H9 (cell line): ENCODE data around the gene GRIPAP1. TPM values are rescaled to one million over a fixed set of nuclear protein-coding genes. Genes with fewer than 3 reads are reported as not detected.

Experiments
- DNase-seq: peaks from one replicate; pipeline ENCODE4 v3.0.0-alpha.2; 2017
- H2AFZ ChIP-seq: one replicate; pipeline ENCODE4 v1.6.1; 2013; ENCODE audit warnings: mild to moderate bottlenecking, low read length, control low read depth, moderate library complexity
- H2AK5ac ChIP-seq: 2 replicates; pipeline ENCODE4 v1.6.1; 2013; ENCODE audit warnings: low read length, control low read depth, mixed read lengths; ENCODE audit not compliant: insufficient read length
- H2BK120ac ChIP-seq: one replicate; pipeline ENCODE4 v1.6.1; 2013; ENCODE audit warnings: low read depth, mild to moderate bottlenecking, low read length, control low read depth, inconsistent platforms; ENCODE audit not compliant: poor library complexity, severe bottlenecking
- H2BK12ac ChIP-seq: 2 replicates; pipeline ENCODE4 v1.6.1; 2013; ENCODE audit warnings: low read length, control low read depth, mixed read lengths, low read depth; ENCODE audit not compliant: insufficient read length
- H2BK15ac ChIP-seq: 2 replicates; pipeline ENCODE4 v1.6.1; 2013; ENCODE audit warnings: low read depth, low read length, control low read depth
- H2BK20ac ChIP-seq: one replicate; pipeline ENCODE4 v1.6.1; 2013; ENCODE audit warnings: low read depth, mild to moderate bottlenecking, low read length, control low read depth, inconsistent platforms; ENCODE audit not compliant: poor library complexity, severe bottlenecking
- H2BK5ac ChIP-seq: 2 replicates; pipeline ENCODE4 v1.6.1; 2013; ENCODE audit warnings: low read length, control low read depth, mixed read lengths; ENCODE audit not compliant: insufficient read length
- H3K14ac ChIP-seq: 2 replicates; pipeline ENCODE4 v1.6.1; 2013; ENCODE audit warnings: low read length, control low read depth; ENCODE audit not compliant: insufficient read depth
- H3K18ac ChIP-seq: 2 replicates; pipeline ENCODE4 v1.6.1; 2013; ENCODE audit warnings: low read depth, mild to moderate bottlenecking, mixed read lengths, low read length, control low read depth; ENCODE audit not compliant: insufficient read length
- H3K23ac ChIP-seq: 2 replicates; pipeline ENCODE4 v1.6.1; 2013; ENCODE audit warnings: low read length, control low read depth, mixed read lengths, low read depth; ENCODE audit not compliant: insufficient read length
- H3K23me2 ChIP-seq: 2 replicates; pipeline ENCODE4 v1.6.1; 2013; ENCODE audit warnings: low read depth, mild to moderate bottlenecking, mixed read lengths, low read length, control low read depth; ENCODE audit not compliant: insufficient read length, poor library complexity, severe bottlenecking
- H3K27ac ChIP-seq: 2 replicates; pipeline ENCODE4 v1.5.1; 2013; ENCODE audit warnings: low read length, control low read depth, mixed read lengths, low read depth; ENCODE audit not compliant: insufficient read length
- H3K27me3 ChIP-seq: 2 replicates; pipeline ENCODE4 v1.6.1; 2013; ENCODE audit warnings: low read length, control low read depth, inconsistent platforms; ENCODE audit not compliant: insufficient read depth
- H3K4ac ChIP-seq: 2 replicates; pipeline ENCODE4 v1.6.1; 2013; ENCODE audit warnings: low read depth, mild to moderate bottlenecking, control low read depth, inconsistent platforms, low read length, moderate library complexity
- H3K4me1 ChIP-seq: 2 replicates; pipeline ENCODE4 v1.6.1; 2013; ENCODE audit warnings: low read length, control low read depth, inconsistent platforms; ENCODE audit not compliant: insufficient read depth
- H3K4me2 ChIP-seq: 2 replicates; pipeline ENCODE4 v1.6.1; 2013; ENCODE audit warnings: low read length, control low read depth, mixed read lengths; ENCODE audit not compliant: insufficient read length, insufficient read depth
- H3K56ac ChIP-seq: 2 replicates; pipeline ENCODE4 v1.6.1; 2013; ENCODE audit warnings: low read depth, mild to moderate bottlenecking, mixed read lengths, low read length, control low read depth; ENCODE audit not compliant: insufficient read length
- H3K79me1 ChIP-seq: 2 replicates; pipeline ENCODE4 v1.6.1; 2013; ENCODE audit warnings: low read depth, mild to moderate bottlenecking, moderate library complexity, low read length, control low read depth, inconsistent platforms; ENCODE audit not compliant: insufficient read depth, poor library complexity, severe bottlenecking
- H3K79me2 ChIP-seq: 2 replicates; pipeline ENCODE4 v1.6.1; 2013; ENCODE audit warnings: low read length, control low read depth, inconsistent platforms; ENCODE audit not compliant: insufficient read depth
- H3K9ac ChIP-seq: 2 replicates; pipeline ENCODE4 v1.6.1; 2013; ENCODE audit warnings: low read length, control low read depth, mixed read lengths; ENCODE audit not compliant: insufficient read length; ENCODE audit errors: extremely low read depth
- H3K9me3 ChIP-seq: one replicate; pipeline ENCODE4 v1.6.1; 2013; ENCODE audit warnings: low read depth, low read length, inconsistent platforms; ENCODE audit not compliant: control insufficient read depth
- H3T11ph ChIP-seq: one replicate; pipeline ENCODE4 v1.6.1; 2013; ENCODE audit warnings: mild to moderate bottlenecking, low read length, control low read depth, inconsistent platforms
- H4K20me1 ChIP-seq: one replicate; pipeline ENCODE4 v1.6.1; 2013; ENCODE audit not compliant: control insufficient read depth, insufficient read length, insufficient read depth
- H4K5ac ChIP-seq: 2 replicates; pipeline ENCODE4 v1.6.1; 2013; ENCODE audit warnings: low read depth, mild to moderate bottlenecking, mixed read lengths, low read length, control low read depth; ENCODE audit not compliant: insufficient read length
- H4K8ac ChIP-seq: replicated peaks from 2 replicates; pipeline ENCODE4 v1.6.1; 2013; ENCODE audit warnings: low read length, control low read depth, mixed read lengths, low read depth; ENCODE audit not compliant: insufficient read length
- H4K91ac ChIP-seq: 2 replicates; pipeline ENCODE4 v1.6.1; 2013; ENCODE audit warnings: low read depth, mild to moderate bottlenecking, moderate library complexity, mixed read lengths, low read length, control low read depth; ENCODE audit not compliant: insufficient read length
- H3K27ac Mint-ChIP-seq, 3 experiments: 2 replicates in 2 of 3; 3 replicates in 1 of 3; pipeline ENCODE4 v1.8.0; 2020 to 2021; ENCODE audit warnings: mixed read lengths in 3 of 3, mild to moderate bottlenecking in 1 of 3, moderate library complexity in 1 of 3
- H3K27me3 Mint-ChIP-seq: 2 replicates; pipeline ENCODE4 v1.8.0; 2021; ENCODE audit warnings: low read depth, mild to moderate bottlenecking, moderate library complexity, mixed read lengths
- H3K36me3 Mint-ChIP-seq, 3 experiments: 2 replicates in 2 of 3; 3 replicates in 1 of 3; pipeline ENCODE4 v1.8.0; 2020 to 2021; ENCODE audit warnings: low read depth in 3 of 3, mixed read lengths in 3 of 3; ENCODE audit not compliant: insufficient read depth in 1 of 3
- H3K4me1 Mint-ChIP-seq, 2 experiments: 2 replicates each; pipeline ENCODE4 v1.8.0; 2020; ENCODE audit warnings: mixed read lengths in 2 of 2
- H3K4me3 Mint-ChIP-seq, 2 experiments: 2 replicates in 1 of 2; 3 replicates in 1 of 2; pipeline ENCODE4 v1.8.0; 2020 to 2021; ENCODE audit warnings: mild to moderate bottlenecking in 2 of 2, mixed read lengths in 2 of 2, moderate library complexity in 1 of 2
- H3K9me3 Mint-ChIP-seq, 2 experiments: 2 replicates in 1 of 2; 3 replicates in 1 of 2; pipeline ENCODE4 v1.8.0; 2020; ENCODE audit warnings: mild to moderate bottlenecking in 2 of 2, mixed read lengths in 2 of 2, moderate library complexity in 1 of 2
- CTCF ChIP-seq: fragments of 200-600 bp; sonication (generic); conservative IDR thresholded peaks from 3 replicates; pipeline ENCODE4 v1.8.0; 2021; ENCODE audit warnings: antibody characterized with exemption, mild to moderate bottlenecking
- WGBS: extraction: QIAGEN DNeasy Blood & Tissue Kit; methylation state at CpG from one replicate; pipeline ENCODE4 v1.1.7; 2013; ENCODE audit warnings: missing lambda C conversion rate, low lambda C conversion rate, mixed read lengths; ENCODE audit not compliant: insufficient read length; ENCODE audit errors: extremely low coverage; 5-methylcytosine and 5-hydroxymethylcytosine counted together
- total RNA-seq: library from RNA; stranded (reverse); gene quantifications from 2 replicates; pipeline ENCODE4 v1.2.1, GENCODE V29; 2021

Gene GRIPAP1
- total RNA-seq, 1 experiment from 2014 or later, result 71.8 TPM

DNA sequence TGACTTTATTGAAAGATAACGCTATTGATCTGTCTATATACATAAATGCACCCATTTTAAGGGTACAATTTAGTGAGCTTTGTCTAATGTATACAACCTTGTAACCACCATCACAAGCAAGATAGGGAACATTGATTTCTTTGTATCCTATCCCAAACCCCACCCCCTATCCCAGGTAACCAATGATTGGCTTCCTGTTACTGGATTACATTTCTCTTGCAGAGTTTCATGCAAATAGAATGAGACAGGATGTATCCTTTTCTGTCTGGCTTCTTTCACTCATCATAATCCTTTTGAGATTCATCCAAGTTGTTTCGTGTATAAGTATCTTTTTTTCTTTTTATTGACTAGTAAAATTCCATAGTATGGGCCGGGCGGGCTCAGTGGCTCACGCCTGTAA lies 1.6 kb upstream of the GRIPAP1 start:
- no peaks in the 10 kb centered on the region for H3K27me3 ChIP-seq
- no peak overlapping the region for H3K27ac ChIP-seq
- peak overlapping the region in 1 of 2 experiments; percentile 56; a peak in 2 of 5 replicates for H3K4me3 Mint-ChIP-seq
- DNase-seq, result no peak
- H2AFZ ChIP-seq, result no peak overlapping the region
- H3K56ac ChIP-seq, result no peak overlapping the region
- H2BK5ac ChIP-seq, result no peak overlapping the region
- H4K20me1 ChIP-seq, result peaks cover 2% of the 10 kb centered on the region
- TF ChIP-seq CTCF, result no peak
- H3K4ac ChIP-seq, result no peak overlapping the region
- H3K27me3 Mint-ChIP-seq, result no peaks in the 10 kb centered on the region; the same call in 1 of the 2 replicates
- H3K4me1 Mint-ChIP-seq, result peaks cover 0 to 13% of the 10 kb centered on the region in 2 experiments; a peak in 2 of 4 replicates
- H2BK120ac ChIP-seq, result no peak overlapping the region
- H3K79me1 ChIP-seq, result peaks cover 2% of the 10 kb centered on the region
- peaks cover 2% of the 10 kb centered on the region; the same call in 1 of the 2 replicates for H3K79me2 ChIP-seq
- H4K8ac ChIP-seq, result no peak overlapping the region
- H2BK12ac ChIP-seq, result no peak overlapping the region
- no peaks in the 10 kb centered on the region for H3K4me1 ChIP-seq
- H3K9me3 ChIP-seq, result no peaks in the 10 kb centered on the region
- no peak overlapping the region for H3K18ac ChIP-seq
- H2AK5ac ChIP-seq, result no peak overlapping the region
- H3K9ac ChIP-seq, result no peak overlapping the region
- H4K5ac ChIP-seq, result no peak overlapping the region
- no peak overlapping the region for H4K91ac ChIP-seq
- H3K4me2 ChIP-seq, result no peak overlapping the region
- no peak overlapping the region for H3T11ph ChIP-seq
- WGBS, result no CpG with 5 or more reads among the region's 5 CpGs
- no peak overlapping the region for H3K23ac ChIP-seq
- H3K27ac Mint-ChIP-seq, result peak overlapping the region in 1 of 3 experiments; percentile 72; a peak in 1 of 7 replicates
- no peak overlapping the region for H3K14ac ChIP-seq
- H2BK20ac ChIP-seq, result no peak overlapping the region
- H3K23me2 ChIP-seq, result no peaks in the 10 kb centered on the region
- H3K36me3 Mint-ChIP-seq, result peaks cover 17 to 23% (median 21%) of the 10 kb centered on the region in 3 experiments; a peak in 6 of 7 replicates
- no peak overlapping the region for H2BK15ac ChIP-seq
- H3K9me3 Mint-ChIP-seq, result peaks cover 49 to 64% of the 10 kb centered on the region in 2 experiments
